GM19372 (cell line): ENCODE data around the gene SKAP1.
"Not testable (repeated sequence)": the region's sequence is repeated elsewhere in the genome, so short reads cannot be mapped to it uniquely, and the experiment has no call there.

Source experiments
- ATAC-seq: cut with Tn5 transposase; IDR thresholded peaks from one replicate; pipeline ENCODE4 v1.9.1; 2021; ENCODE audit warnings: mild to moderate bottlenecking, low read depth, moderate library complexity; ENCODE audit not compliant: unreplicated experiment

SKAP1 gene

GRCh38 chr17:48375356-48375755 is 54.7 kb downstream of the SKAP1 start:
- ATAC-seq, result no peak

- no peak for ATAC-seq
Measured at GRCh38 chr17:48374650-48375230, 55.3 kb downstream of the SKAP1 start.

- no peak for ATAC-seq
Measured at GRCh38 chr17:48373883-48374282, 56.1 kb downstream of the SKAP1 start.

- no peak for ATAC-seq
Measured at GRCh38 chr17:48373130-48373830, 56.7 kb downstream of the SKAP1 start.

GRCh38 chr17:48368967-48369366 is 61.0 kb downstream of the SKAP1 start:
- ATAC-seq, result not testable (repeated sequence)

GRCh38 chr17:48368352-48368908 is 61.6 kb downstream of the SKAP1 start:
- ATAC-seq, result no peak

- ATAC-seq, result no peak
Measured at GRCh38 chr17:48363161-48363560, 66.9 kb downstream of the SKAP1 start.

- not testable (repeated sequence) for ATAC-seq
Measured at GRCh38 chr17:48360861-48361633, 69.0 kb downstream of the SKAP1 start.

GRCh38 chr17:48357779-48358602 is 72.0 kb downstream of the SKAP1 start:
- ATAC-seq, result no peak

GRCh38 chr17:48356866-48357265 is 73.1 kb downstream of the SKAP1 start:
- no peak for ATAC-seq

- no peak for ATAC-seq
Measured at GRCh38 chr17:48352630-48353029, 77.4 kb downstream of the SKAP1 start.

GRCh38 chr17:48351911-48352332 is 78.1 kb downstream of the SKAP1 start:
- no peak for ATAC-seq

- ATAC-seq, result no peak
Measured at GRCh38 chr17:48348352-48348751, 81.7 kb downstream of the SKAP1 start.

GRCh38 chr17:48347177-48347576 is 82.8 kb downstream of the SKAP1 start:
- ATAC-seq, result no peak

- ATAC-seq, result no peak
Measured at GRCh38 chr17:48344251-48344650, 85.8 kb downstream of the SKAP1 start.

GRCh38 chr17:48340916-48341315 is 89.1 kb downstream of the SKAP1 start:
- ATAC-seq, result no peak

- no peak for ATAC-seq
Measured at GRCh38 chr17:48338720-48339119, 91.3 kb downstream of the SKAP1 start.

- not testable (repeated sequence) for ATAC-seq
Measured at GRCh38 chr17:48337903-48338302, 92.1 kb downstream of the SKAP1 start.

GRCh38 chr17:48336986-48337385 is 93.0 kb downstream of the SKAP1 start:
- no peak for ATAC-seq

- ATAC-seq, result no peak
Measured at GRCh38 chr17:48335858-48336500, 94.0 kb downstream of the SKAP1 start.
